Spleen (tissue), 7 donors: Measurements from ENCODE around the gene ST6GALNAC4.

Source experiments
- CTCF ChIP-seq, 11 experiments: fragments of 200-600 bp in 7 of 11; fragments of 450-650 bp in 4 of 11; sonication (generic) in 4 of 11; IDR thresholded peaks in 8 of 11; conservative IDR thresholded peaks in 3 of 11; 1 replicate in 7 of 11; 2 replicates in 4 of 11; pipeline versions ENCODE4 v1.4.0 to v1.8.0; 2016 to 2021; ENCODE audit warnings: antibody characterized with exemption in 11 of 11, inconsistent platforms in 4 of 11, mild to moderate bottlenecking in 1 of 11
- POLR2A ChIP-seq, 3 donors: fragments of 450-650 bp; IDR thresholded peaks; one replicate each; pipeline ENCODE4 v1.5.1; 2017; ENCODE audit warnings: antibody characterized with exemption in 3 of 3, mild to moderate bottlenecking in 1 of 3
- POLR2AphosphoS5 ChIP-seq, 3 donors: sonication (generic); formaldehyde crosslinking; IDR thresholded peaks; one replicate each; pipeline ENCODE4 v1.5.1; 2017; ENCODE audit warnings: antibody characterized with exemption in 3 of 3
- donor health status: DM: no; HTN: no; CAD: no; lungs with moderate emphysema.
- donor health status: DM: no; HTN: no; CAD: no.
- donor health status: DM: no; HTN: no; CAD: no.

GRCh38 chr9:127927201-127927987, 10.6 kb upstream of the ST6GALNAC4 start:
- TF ChIP-seq CTCF (IDR thresholded peaks at IDR 0.05 in 8 of 11, conservative IDR thresholded peaks at IDR 0.05 in 3 of 11) (no peak), POLR2A (IDR thresholded peaks at IDR 0.05) (no peak), POLR2AphosphoS5 (IDR thresholded peaks at IDR 0.05) (no peak)
